HepG2 (cell line): ENCODE results near the gene CHAF1A. TPM values are rescaled to one million over a fixed set of nuclear protein-coding genes. Genes with fewer than 3 reads are reported as not detected.
A peak's percentile ranks its signal among the peaks of the same experiment; 100 is the strongest.

Source experiments
- AKAP8 ChIP-seq: sonication (generic); formaldehyde crosslinking; IDR thresholded peaks from 2 replicates; pipeline ENCODE4 v1.5.1; 2020; ENCODE audit warnings: mild to moderate bottlenecking, missing genetic modification reagents
- ARNT2 ChIP-seq: sonication (generic); formaldehyde crosslinking; IDR thresholded peaks from 2 replicates; pipeline ENCODE4 v1.8.0; 2022; ENCODE audit warnings: mild to moderate bottlenecking, low read depth, missing genetic modification reagents, moderate library complexity
- BHLHE40 ChIP-seq: IDR thresholded peaks from 2 replicates; pipeline ENCODE4 v1.6.1; 2011; ENCODE audit warnings: low read length, improper control_type of control experiment
- GZF1 ChIP-seq: sonication (generic); formaldehyde crosslinking; IDR thresholded peaks from 2 replicates; pipeline ENCODE4 v1.5.1; 2020; ENCODE audit warnings: mild to moderate bottlenecking, missing genetic modification reagents
- MAZ ChIP-seq, 2 experiments: sonication (generic) in 1 of 2; formaldehyde crosslinking in 1 of 2; IDR thresholded peaks; 2 replicates each; pipeline versions ENCODE4 v1.5.0 to v1.6.1; 2012 to 2020; ENCODE audit warnings: low read depth in 2 of 2, mild to moderate bottlenecking in 2 of 2, borderline replicate concordance in 1 of 2, improper control_type of control experiment in 1 of 2, low read length in 1 of 2, missing genetic modification reagents in 1 of 2, moderate library complexity in 1 of 2
- MYNN ChIP-seq: sonication (generic); formaldehyde crosslinking; IDR thresholded peaks from 2 replicates; pipeline ENCODE4 v1.4.0; 2020; ENCODE audit warnings: mild to moderate bottlenecking, low read depth, missing genetic modification reagents
- USF2 ChIP-seq, 2 experiments: sonication (generic) in 1 of 2; formaldehyde crosslinking in 1 of 2; IDR thresholded peaks; 2 replicates each; pipeline versions ENCODE4 v1.5.1 to v1.6.1; 2011 to 2020; ENCODE audit warnings: borderline replicate concordance in 1 of 2, low read depth in 1 of 2, low read length in 1 of 2, mild to moderate bottlenecking in 1 of 2, missing genetic modification reagents in 1 of 2, moderate library complexity in 1 of 2
- ZBTB3 ChIP-seq: sonication (generic); formaldehyde crosslinking; IDR thresholded peaks from 2 replicates; pipeline ENCODE4 v1.4.0; 2020; ENCODE audit warnings: low read depth, mild to moderate bottlenecking, moderate library complexity, missing genetic modification reagents, borderline replicate concordance
- ZC3H4 ChIP-seq: sonication (generic); formaldehyde crosslinking; IDR thresholded peaks from 2 replicates; pipeline ENCODE4 v1.4.0; 2020; ENCODE audit warnings: missing genetic modification reagents, borderline replicate concordance
- ZFX ChIP-seq: sonication (generic); formaldehyde crosslinking; IDR thresholded peaks from 2 replicates; pipeline ENCODE4 v1.4.0; 2020; ENCODE audit warnings: mild to moderate bottlenecking, low read depth, missing genetic modification reagents, moderate library complexity
- ZNF605 ChIP-seq: sonication (generic); formaldehyde crosslinking; IDR thresholded peaks from 2 replicates; pipeline ENCODE4 v1.8.0; 2022; ENCODE audit warnings: mild to moderate bottlenecking, missing genetic modification reagents
- polyA plus RNA-seq, 8 experiments: library from polyadenylated mRNA; depleted of rRNA in 3 of 8; stranded (reverse) in 7 of 8; unstranded in 1 of 8; fragments of >200 nt; fragmentation: Illumina TruSeq in 4 of 8; extraction: Trizol in 4 of 8; gene quantifications; 2 replicates each; pipeline versions ENCODE4 v1.2.1 to v1.2.3, GENCODE V29; 2011 to 2016; ENCODE audit warnings: low read depth in 4 of 8, missing spikeins in 1 of 8, mixed read lengths in 1 of 8; ENCODE audit not compliant: insufficient read depth in 1 of 8
- total RNA-seq, 5 experiments: library from RNA; depleted of rRNA; stranded (reverse); fragments of >200 nt; fragmentation: Illumina TruSeq; extraction: Trizol; gene quantifications; 2 replicates each; pipeline ENCODE4 v1.2.3, GENCODE V29; 2016; ENCODE audit warnings: low read depth in 1 of 5
- TF ChIP-seq, protein P1 (sequence below): sonication (generic); formaldehyde crosslinking; IDR thresholded peaks from 2 replicates; pipeline ENCODE4 v1.4.0; 2020; ENCODE audit warnings: missing genetic modification reagents, mild to moderate bottlenecking, borderline replicate concordance

The CHAF1A gene
- total and polyA plus RNA-seq, 2 of the 13 experiments (the other 11 are each of a cell fraction or from before 2014, with no cell fraction given), result 11.0 to 34.8 TPM

- TF ChIP-seq BHLHE40 (peak; percentile 81), ZC3H4 (CRISPR knock-in tag) (no peak), GZF1 (no peak), AKAP8 (CRISPR knock-in tag) (no peak), MAZ (IDR thresholded peaks at IDR 0.05; ENCODE audit: borderline replicate concordance, low read depth, low read length) (peak; percentile 58; the same call in 1 of the 2 replicates), MAZ (CRISPR knock-in tag; IDR thresholded peaks at IDR 0.05; ENCODE audit: low read depth) (0 out of 2 replicates have a peak, but pooled peaks have one; percentile 43), USF2 (IDR thresholded peaks at IDR 0.05; ENCODE audit: low read depth, low read length) (peak; percentile 99), USF2 (CRISPR knock-in tag; IDR thresholded peaks at IDR 0.05; ENCODE audit: borderline replicate concordance) (peak; percentile 96; the same call in 1 of the 2 replicates), ARNT2 (CRISPR knock-in tag) (no peak), ZBTB3 (no peak), ZFX (CRISPR knock-in tag) (0 out of 2 replicates have a peak, but pooled peaks have one; percentile 1), MYNN (CRISPR knock-in tag) (no peak), ZNF605 (peak; percentile 47)
- TF ChIP-seq, protein P1, sequence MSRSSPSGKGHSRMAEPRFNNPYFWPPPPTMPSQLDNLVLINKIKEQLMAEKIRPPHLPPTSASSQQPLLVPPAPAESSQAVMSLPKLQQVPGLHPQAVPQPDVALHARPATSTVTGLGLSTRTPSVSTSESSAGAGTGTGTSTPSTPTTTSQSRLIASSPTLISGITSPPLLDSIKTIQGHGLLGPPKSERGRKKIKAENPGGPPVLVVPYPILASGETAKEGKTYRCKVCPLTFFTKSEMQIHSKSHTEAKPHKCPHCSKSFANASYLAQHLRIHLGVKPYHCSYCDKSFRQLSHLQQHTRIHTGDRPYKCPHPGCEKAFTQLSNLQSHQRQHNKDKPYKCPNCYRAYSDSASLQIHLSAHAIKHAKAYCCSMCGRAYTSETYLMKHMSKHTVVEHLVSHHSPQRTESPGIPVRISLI (CRISPR knock-in tag), result no peak
These were observed 69.1 kb downstream of the CHAF1A start (continued) for GRCh38 chr19:4471403-4472173.
